Fibroblast of lung (primary cell): ENCODE results near the gene FAM76B. TPM values are rescaled to one million over a fixed set of nuclear protein-coding genes. Genes with fewer than 3 reads are reported as not detected.

Experiments used
- DNase-seq, 2 donors: peaks; one replicate each; pipeline versions ENCODE4 v3.0.0 to v3.0.0-alpha.2; 2010; ENCODE audit warnings: low read depth in 2 of 2
- H2AFZ ChIP-seq: 2 replicates; pipeline ENCODE4 v1.5.1; 2012; ENCODE audit warnings: low read length, control low read depth, inconsistent platforms
- H3K27ac ChIP-seq: 2 replicates; pipeline ENCODE4 v1.5.1; 2011; ENCODE audit warnings: low read length, control low read depth; ENCODE audit not compliant: insufficient read depth
- H3K27me3 ChIP-seq: 2 replicates; pipeline ENCODE4 v1.5.1; 2011; ENCODE audit warnings: mild to moderate bottlenecking, low read length; ENCODE audit not compliant: control insufficient read depth, insufficient read depth
- H3K36me3 ChIP-seq: 2 replicates; pipeline ENCODE4 v1.5.1; 2011; ENCODE audit warnings: low read length; ENCODE audit not compliant: control insufficient read depth, insufficient read depth
- H3K4me1 ChIP-seq: 2 replicates; pipeline ENCODE4 v1.5.1; 2011; ENCODE audit warnings: low read length; ENCODE audit not compliant: control insufficient read depth, insufficient read depth; ENCODE audit errors: extremely low read depth
- H3K4me2 ChIP-seq: 2 replicates; pipeline ENCODE4 v1.5.1; 2011; ENCODE audit warnings: low read length, control low read depth; ENCODE audit not compliant: insufficient read depth; ENCODE audit errors: extremely low read depth
- H3K4me3 ChIP-seq, 4 experiments: fragments of 200-600 bp in 1 of 4; sonication (generic) in 1 of 4; replicated peaks in 1 of 4; 2 replicates each; pipeline ENCODE4 v1.5.1; 2011 to 2016; ENCODE audit warnings: low read length in 4 of 4, low read depth in 3 of 4, mild to moderate bottlenecking in 3 of 4, control low read depth in 2 of 4, inconsistent platforms in 1 of 4, mixed read lengths in 1 of 4; ENCODE audit not compliant: insufficient read depth in 1 of 4; ENCODE audit errors: control extremely low read depth in 1 of 4
- H3K79me2 ChIP-seq: 2 replicates; pipeline ENCODE4 v1.5.1; 2012; ENCODE audit warnings: mild to moderate bottlenecking, low read length, inconsistent platforms; ENCODE audit not compliant: control insufficient read depth, insufficient read depth
- H3K9ac ChIP-seq: 2 replicates; pipeline ENCODE4 v1.5.1; 2011; ENCODE audit warnings: mild to moderate bottlenecking, low read length, control low read depth; ENCODE audit not compliant: insufficient read depth
- H3K9me3 ChIP-seq: 2 replicates; pipeline ENCODE4 v1.5.1; 2012; ENCODE audit warnings: low read depth, low read length; ENCODE audit not compliant: control insufficient read depth, insufficient read depth
- H4K20me1 ChIP-seq: 2 replicates; pipeline ENCODE4 v1.5.1; 2011; ENCODE audit warnings: low read length; ENCODE audit not compliant: control insufficient read depth, insufficient read depth; ENCODE audit errors: extremely low read depth
- EZH2 ChIP-seq: IDR thresholded peaks from 2 replicates; pipeline ENCODE4 v1.5.1; 2012; ENCODE audit warnings: low read length, control low read depth, mild to moderate bottlenecking; ENCODE audit errors: missing control alignments
- polyA plus RNA-seq, 2 donors: library from polyadenylated mRNA; depleted of rRNA in 1 of 2; stranded (reverse) in 1 of 2; unstranded in 1 of 2; fragments of >200 nt; gene quantifications; 2 replicates each; pipeline ENCODE4 v1.2.1, GENCODE V29; 2011 to 2012; ENCODE audit warnings: missing spikeins in 1 of 2
- total RNA-seq: library from RNA; depleted of rRNA; stranded (reverse); fragments of >200 nt; gene quantifications from 2 replicates; pipeline ENCODE4 v1.2.1, GENCODE V29; 2014
- TF ChIP-seq, protein P1 (sequence below), 2 donors: IDR thresholded peaks in 1 of 2; conservative IDR thresholded peaks in 1 of 2; 1 replicate in 1 of 2; 2 replicates in 1 of 2; pipeline ENCODE4 v1.5.1; 2011 to 2012; ENCODE audit warnings: low read length in 2 of 2, control low read depth in 1 of 2, inconsistent platforms in 1 of 2, low read depth in 1 of 2, mild to moderate bottlenecking in 1 of 2

The FAM76B gene
- total and polyA plus RNA-seq, 2 donors (not counting 1 experiment from before 2014, with no cell fraction given) = 14.9 to 18.2 TPM

DNA sequence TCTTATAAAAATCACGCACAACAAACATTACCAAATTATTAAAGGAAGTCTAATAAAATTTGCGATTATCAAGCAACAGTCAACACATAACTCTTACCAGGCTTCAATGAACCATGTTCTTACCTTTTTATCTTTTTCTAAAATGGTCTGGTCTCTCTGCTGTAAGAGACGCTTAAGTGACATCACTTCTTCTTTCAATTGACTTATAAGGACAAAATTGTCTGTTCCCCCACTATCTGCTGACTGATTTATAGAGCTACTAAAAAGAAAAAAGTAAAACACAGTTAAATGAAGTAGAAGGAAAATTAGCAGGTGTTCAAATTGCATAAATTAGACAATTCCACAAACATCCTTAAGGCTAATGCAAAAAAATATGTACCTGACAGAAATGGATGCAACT is 10.9 kb downstream of the FAM76B start:
- DNase-seq = no peak

DNA sequence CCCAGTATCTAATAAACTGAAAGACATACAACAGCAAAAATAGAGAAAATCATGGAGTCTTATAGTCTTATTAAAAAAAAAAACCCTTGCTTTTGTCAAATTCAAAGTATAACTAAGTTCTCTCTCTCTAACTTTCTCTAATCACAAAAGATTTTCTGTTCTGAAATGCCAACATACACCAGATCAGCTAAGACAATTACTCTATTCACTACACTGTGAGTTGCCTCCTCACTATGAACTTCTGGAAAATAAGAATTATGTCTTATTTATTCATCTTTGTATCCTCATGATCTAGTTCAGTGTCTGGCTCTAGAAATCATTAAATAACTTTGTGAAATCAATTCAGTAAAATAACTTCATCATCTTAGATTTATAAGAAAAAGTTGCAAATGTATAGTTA is 12.7 kb downstream of the FAM76B start:
- H3K4me2 ChIP-seq = no peak overlapping the region
- H3K4me1 ChIP-seq = no peaks in the 10 kb centered on the region
- H3K9me3 ChIP-seq = no peaks in the 10 kb centered on the region
- H4K20me1 ChIP-seq = no peaks in the 10 kb centered on the region
- H2AFZ ChIP-seq = no peak overlapping the region
- H3K9ac ChIP-seq = no peak overlapping the region
- no peak for DNase-seq
- no peaks in the 10 kb centered on the region for H3K79me2 ChIP-seq
- TF ChIP-seq EZH2 = no peak
- TF ChIP-seq, protein P1, sequence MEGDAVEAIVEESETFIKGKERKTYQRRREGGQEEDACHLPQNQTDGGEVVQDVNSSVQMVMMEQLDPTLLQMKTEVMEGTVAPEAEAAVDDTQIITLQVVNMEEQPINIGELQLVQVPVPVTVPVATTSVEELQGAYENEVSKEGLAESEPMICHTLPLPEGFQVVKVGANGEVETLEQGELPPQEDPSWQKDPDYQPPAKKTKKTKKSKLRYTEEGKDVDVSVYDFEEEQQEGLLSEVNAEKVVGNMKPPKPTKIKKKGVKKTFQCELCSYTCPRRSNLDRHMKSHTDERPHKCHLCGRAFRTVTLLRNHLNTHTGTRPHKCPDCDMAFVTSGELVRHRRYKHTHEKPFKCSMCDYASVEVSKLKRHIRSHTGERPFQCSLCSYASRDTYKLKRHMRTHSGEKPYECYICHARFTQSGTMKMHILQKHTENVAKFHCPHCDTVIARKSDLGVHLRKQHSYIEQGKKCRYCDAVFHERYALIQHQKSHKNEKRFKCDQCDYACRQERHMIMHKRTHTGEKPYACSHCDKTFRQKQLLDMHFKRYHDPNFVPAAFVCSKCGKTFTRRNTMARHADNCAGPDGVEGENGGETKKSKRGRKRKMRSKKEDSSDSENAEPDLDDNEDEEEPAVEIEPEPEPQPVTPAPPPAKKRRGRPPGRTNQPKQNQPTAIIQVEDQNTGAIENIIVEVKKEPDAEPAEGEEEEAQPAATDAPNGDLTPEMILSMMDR (conservative IDR thresholded peaks at IDR 0.05 in 1 of 2, IDR thresholded peaks at IDR 0.05 in 1 of 2; ENCODE audit: low read depth in 1 of 2, low read length in 2 of 2) = no peak
- H3K27me3 ChIP-seq = no peaks in the 10 kb centered on the region
- no peak overlapping the region for H3K4me3 ChIP-seq
- H3K36me3 ChIP-seq = no peaks in the 10 kb centered on the region
- H3K27ac ChIP-seq = no peak overlapping the region

More for the DNA sequence above, 10.9 kb downstream of the FAM76B start:
- no peak overlapping the region for H2AFZ ChIP-seq
- no peak overlapping the region for H3K9ac ChIP-seq
- no peak overlapping the region for H3K27ac ChIP-seq
- no peaks in the 10 kb centered on the region for H3K27me3 ChIP-seq
- peaks cover 2% of the 10 kb centered on the region for H3K36me3 ChIP-seq
- no peaks in the 10 kb centered on the region for H4K20me1 ChIP-seq
- no peak overlapping the region for H3K4me2 ChIP-seq
- no peaks in the 10 kb centered on the region for H3K79me2 ChIP-seq
- no peaks in the 10 kb centered on the region for H3K9me3 ChIP-seq
- TF ChIP-seq, protein P1 (conservative IDR thresholded peaks at IDR 0.05 in 1 of 2, IDR thresholded peaks at IDR 0.05 in 1 of 2; ENCODE audit: low read depth in 1 of 2, low read length in 2 of 2) = no peak
- no peak for TF ChIP-seq EZH2
- H3K4me1 ChIP-seq = no peaks in the 10 kb centered on the region
- H3K4me3 ChIP-seq = no peak overlapping the region

DNA sequence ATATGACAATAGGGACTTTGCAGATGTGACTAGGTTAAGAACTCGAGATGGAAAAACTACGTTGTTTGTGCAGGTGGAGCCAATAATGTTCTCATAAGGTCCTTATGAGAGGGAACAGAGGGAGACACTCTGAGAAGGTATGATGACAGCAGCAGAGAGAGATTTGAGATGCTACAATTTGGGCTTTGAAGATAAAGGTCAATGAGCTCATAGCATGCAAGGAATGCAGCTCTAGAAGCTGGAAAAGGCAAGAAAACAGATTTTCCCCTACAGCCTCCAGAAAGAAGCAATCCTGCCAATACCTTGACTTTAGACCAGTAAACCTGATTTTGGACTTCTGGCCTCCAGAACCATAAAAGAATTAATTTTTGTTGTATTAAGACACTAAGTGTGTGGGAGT is 21.1 kb downstream of the FAM76B start:
- Histone ChIP-seq H3K4me3 (no peak overlapping the region), H3K4me2 (no peak overlapping the region), H3K9me3 (no peaks in the 10 kb centered on the region), H4K20me1 (no peaks in the 10 kb centered on the region), H3K27ac (no peak overlapping the region), H2AFZ (no peak overlapping the region), H3K79me2 (no peaks in the 10 kb centered on the region), H3K27me3 (no peaks in the 10 kb centered on the region), H3K36me3 (no peaks in the 10 kb centered on the region), H3K4me1 (peaks cover 2% of the 10 kb centered on the region), H3K9ac (no peak overlapping the region)
- peak in 1 of 2 donors; percentile 8 for DNase-seq
- TF ChIP-seq EZH2 = no peak
- TF ChIP-seq, protein P1 (conservative IDR thresholded peaks at IDR 0.05 in 1 of 2, IDR thresholded peaks at IDR 0.05 in 1 of 2; ENCODE audit: low read depth in 1 of 2, low read length in 2 of 2) = no peak
